ENCODE data around the gene CPT1A.

CPT1A gene

GRCh38 chr11:68821670-68822069 is 20.0 kb downstream of the CPT1A start:
- peaks cover 0 to 6% (median 4%) of the 10 kb centered on the region in 3 donors for H3K36me3 ChIP-seq
- TF ChIP-seq CTCF (IDR thresholded peaks at IDR 0.05), result no peak
- H3K27me3 ChIP-seq, result no peaks in the 10 kb centered on the region
- intact Hi-C loops (cut with DNase I; ENCODE audit: low total_unique reads), result no loop called here
- DNase-seq, result no peak
- H3K4me1 ChIP-seq, result peaks cover 0 to 7% (median 0%) of the 10 kb centered on the region in 4 donors
- no peaks in the 10 kb centered on the region for H3K9me3 ChIP-seq
- no peak overlapping the region for H3K27ac ChIP-seq
- H3K4me3 ChIP-seq, result no peak overlapping the region

GRCh38 chr11:68819362-68819761 is 22.4 kb downstream of the CPT1A start:
- H3K4me1 ChIP-seq, result peaks cover 0 to 11% (median 0%) of the 10 kb centered on the region in 4 donors
- intact Hi-C loops (cut with DNase I; ENCODE audit: low total_unique reads), result no loop called here
- peaks cover 11 to 23% (median 14%) of the 10 kb centered on the region in 3 donors for H3K36me3 ChIP-seq
- H3K27ac ChIP-seq, result no peak overlapping the region
- no peak for DNase-seq
- TF ChIP-seq CTCF (IDR thresholded peaks at IDR 0.05), result no peak
- H3K9me3 ChIP-seq, result no peaks in the 10 kb centered on the region
- no peaks in the 10 kb centered on the region for H3K27me3 ChIP-seq
- H3K4me3 ChIP-seq, result no peak overlapping the region

GRCh38 chr11:68818181-68818580 is 23.5 kb downstream of the CPT1A start:
- no peaks in the 10 kb centered on the region for H3K9me3 ChIP-seq
- H3K36me3 ChIP-seq, result peaks cover 20 to 34% (median 24%) of the 10 kb centered on the region in 3 donors
- TF ChIP-seq CTCF (IDR thresholded peaks at IDR 0.05), result no peak
- H3K27ac ChIP-seq, result no peak overlapping the region
- no peaks in the 10 kb centered on the region for H3K27me3 ChIP-seq
- peaks cover 0 to 11% (median 0%) of the 10 kb centered on the region in 4 donors for H3K4me1 ChIP-seq
- intact Hi-C loops (cut with DNase I; ENCODE audit: low total_unique reads), result no loop called here
- H3K4me3 ChIP-seq, result no peak overlapping the region
- no peak for DNase-seq

GRCh38 chr11:68817554-68817953 is 24.2 kb downstream of the CPT1A start:
- H3K4me1 ChIP-seq, result peaks cover 0 to 11% (median 0%) of the 10 kb centered on the region in 4 donors
- peaks cover 24 to 40% (median 30%) of the 10 kb centered on the region in 3 donors for H3K36me3 ChIP-seq
- H3K27me3 ChIP-seq, result no peaks in the 10 kb centered on the region
- intact Hi-C loops (cut with DNase I; ENCODE audit: low total_unique reads), result no loop called here
- no peak for TF ChIP-seq CTCF (IDR thresholded peaks at IDR 0.05)
- no peak overlapping the region for H3K27ac ChIP-seq
- no peaks in the 10 kb centered on the region for H3K9me3 ChIP-seq
- DNase-seq, result no peak
- H3K4me3 ChIP-seq, result no peak overlapping the region

GRCh38 chr11:68816917-68817419 is 24.7 kb downstream of the CPT1A start:
- Histone ChIP-seq H3K9me3 (no peaks in the 10 kb centered on the region), H3K36me3 (peaks cover 27 to 46% (median 36%) of the 10 kb centered on the region in 3 donors), H3K4me3 (no peak overlapping the region), H3K4me1 (peaks cover 0 to 11% (median 0%) of the 10 kb centered on the region in 4 donors), H3K27me3 (no peaks in the 10 kb centered on the region), H3K27ac (no peak overlapping the region)
- intact Hi-C loops (cut with DNase I; ENCODE audit: low total_unique reads), result no loop called here
- DNase-seq, result no peak
- no peak for TF ChIP-seq CTCF (IDR thresholded peaks at IDR 0.05)
